Testis (tissue), 3 donors: ENCODE results near the gene SLC25A44. TPM values are rescaled to one million over a fixed set of nuclear protein-coding genes. Genes with fewer than 3 reads are reported as not detected.

ENCODE experiments used
- DNase-seq: peaks from one replicate; pipeline ENCODE4 v3.0.0-alpha.2; 2019
- H3K27ac ChIP-seq, 2 donors: fragments of 200-600 bp; sonication (generic); one replicate each; pipeline ENCODE4 v1.5.1; 2019
- H3K27me3 ChIP-seq: fragments of 200-600 bp; sonication (generic); one replicate; pipeline ENCODE4 v1.5.1; 2019
- H3K36me3 ChIP-seq: fragments of 200-600 bp; sonication (generic); one replicate; pipeline ENCODE4 v1.5.1; 2017; ENCODE audit warnings: low read depth; ENCODE audit errors: missing control alignments
- H3K4me1 ChIP-seq: fragments of 200-600 bp; sonication (generic); one replicate; pipeline ENCODE4 v1.5.1; 2019
- H3K4me3 ChIP-seq, 2 donors: fragments of 200-600 bp; sonication (generic); one replicate each; pipeline ENCODE4 v1.5.1; 2017 to 2019
- H3K9me3 ChIP-seq: fragments of 200-600 bp; sonication (generic); one replicate; pipeline ENCODE4 v1.5.1; 2017
- POLR2A ChIP-seq: fragments of 450-650 bp; IDR thresholded peaks from one replicate; pipeline ENCODE4 v1.6.1; 2017; ENCODE audit warnings: antibody characterized with exemption, mild to moderate bottlenecking, moderate library complexity
- WGBS, 2 donors: methylation state at CpG; one replicate each; pipeline ENCODE4 v1.1.5; 2018; 5-methylcytosine and 5-hydroxymethylcytosine counted together
- intact Hi-C: fragments of 100-400 bp; cut with DNase I; formaldehyde crosslinking; loops from one replicate; pipeline ENCODE4 v1.15.1; 2023; ENCODE audit warnings: low total_unique reads
- polyA plus RNA-seq: library from polyadenylated mRNA; stranded (reverse); fragments of 350-450 nt; fragmentation: Illumina TruSeq; extraction: RNeasy Lipid Tissue Mini Kit (QIAGEN cat#74804); gene quantifications from one replicate; pipeline ENCODE4 v1.2.3, GENCODE V29; 2014; ENCODE audit warnings: low read depth, low replicate concordance; ENCODE audit not compliant: insufficient read depth
- total RNA-seq, 2 donors: library from RNA; depleted of rRNA; stranded (reverse); fragments of >200 nt; gene quantifications; one replicate each; pipeline ENCODE4 v1.2.3, GENCODE V29; 2016
- TF ChIP-seq, protein P1 (sequence below), 3 experiments: fragments of 450-650 bp in 2 of 3; fragments of 200-600 bp in 1 of 3; sonication (generic) in 1 of 3; IDR thresholded peaks; one replicate each; pipeline ENCODE4 v1.5.1; 2016 to 2019; ENCODE audit warnings: antibody characterized with exemption in 3 of 3, mild to moderate bottlenecking in 2 of 3, moderate library complexity in 1 of 3

Gene SLC25A44
- total and polyA plus RNA-seq, 3 donors from 2014 or later: 32.4 to 34.2 (median 32.8) TPM

DNA sequence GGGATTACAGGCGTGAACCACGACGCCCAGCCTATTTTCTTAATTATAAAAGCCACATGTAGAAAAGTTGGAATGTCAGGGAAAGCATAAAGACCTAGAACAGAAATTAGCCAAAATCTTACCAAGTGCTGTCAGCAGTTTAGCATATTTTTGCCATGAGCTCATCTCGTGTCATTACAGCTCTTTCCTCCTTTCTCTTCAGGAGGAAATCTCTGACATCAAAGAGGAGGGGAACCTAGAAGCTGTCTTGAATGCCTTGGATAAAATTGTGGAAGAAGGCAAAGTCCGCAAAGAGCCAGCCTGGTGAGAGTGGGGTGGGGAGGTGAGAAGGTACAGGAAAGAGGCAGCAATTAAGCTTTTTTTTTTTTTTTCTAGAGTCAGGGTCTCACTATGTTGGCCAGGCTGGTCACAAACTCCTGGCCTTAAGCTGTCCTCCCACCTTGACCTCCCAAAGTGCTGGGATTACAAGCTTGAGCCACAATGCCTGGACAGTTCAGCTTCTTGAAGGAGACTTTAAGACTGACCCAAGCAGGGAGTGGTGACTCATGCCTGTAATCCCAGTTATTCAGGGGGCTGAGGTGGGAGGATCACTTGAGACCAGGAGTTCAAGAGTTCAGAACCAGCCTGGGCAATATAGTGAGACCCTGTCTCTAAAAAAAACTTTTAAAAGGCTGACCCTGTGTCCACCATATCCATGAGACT, 39.7 kb downstream of the SLC25A44 start:
- H3K36me3 ChIP-seq: no peaks in the 10 kb centered on the region
- no peaks in the 10 kb centered on the region for H3K27me3 ChIP-seq
- no peak for DNase-seq
- TF ChIP-seq, protein P1, sequence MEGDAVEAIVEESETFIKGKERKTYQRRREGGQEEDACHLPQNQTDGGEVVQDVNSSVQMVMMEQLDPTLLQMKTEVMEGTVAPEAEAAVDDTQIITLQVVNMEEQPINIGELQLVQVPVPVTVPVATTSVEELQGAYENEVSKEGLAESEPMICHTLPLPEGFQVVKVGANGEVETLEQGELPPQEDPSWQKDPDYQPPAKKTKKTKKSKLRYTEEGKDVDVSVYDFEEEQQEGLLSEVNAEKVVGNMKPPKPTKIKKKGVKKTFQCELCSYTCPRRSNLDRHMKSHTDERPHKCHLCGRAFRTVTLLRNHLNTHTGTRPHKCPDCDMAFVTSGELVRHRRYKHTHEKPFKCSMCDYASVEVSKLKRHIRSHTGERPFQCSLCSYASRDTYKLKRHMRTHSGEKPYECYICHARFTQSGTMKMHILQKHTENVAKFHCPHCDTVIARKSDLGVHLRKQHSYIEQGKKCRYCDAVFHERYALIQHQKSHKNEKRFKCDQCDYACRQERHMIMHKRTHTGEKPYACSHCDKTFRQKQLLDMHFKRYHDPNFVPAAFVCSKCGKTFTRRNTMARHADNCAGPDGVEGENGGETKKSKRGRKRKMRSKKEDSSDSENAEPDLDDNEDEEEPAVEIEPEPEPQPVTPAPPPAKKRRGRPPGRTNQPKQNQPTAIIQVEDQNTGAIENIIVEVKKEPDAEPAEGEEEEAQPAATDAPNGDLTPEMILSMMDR (IDR thresholded peaks at IDR 0.05): no peak
- TF ChIP-seq POLR2A: no peak
- intact Hi-C loops: no loop called here
- H3K4me1 ChIP-seq: no peaks in the 10 kb centered on the region
- no peaks in the 10 kb centered on the region for H3K9me3 ChIP-seq
- 90 to 91% methylated on average over 5 of the region's 5 CpGs for whole genome bisulfite sequencing, 2 donors
- H3K4me3 ChIP-seq: no peak overlapping the region
- no peak overlapping the region for H3K27ac ChIP-seq

DNA sequence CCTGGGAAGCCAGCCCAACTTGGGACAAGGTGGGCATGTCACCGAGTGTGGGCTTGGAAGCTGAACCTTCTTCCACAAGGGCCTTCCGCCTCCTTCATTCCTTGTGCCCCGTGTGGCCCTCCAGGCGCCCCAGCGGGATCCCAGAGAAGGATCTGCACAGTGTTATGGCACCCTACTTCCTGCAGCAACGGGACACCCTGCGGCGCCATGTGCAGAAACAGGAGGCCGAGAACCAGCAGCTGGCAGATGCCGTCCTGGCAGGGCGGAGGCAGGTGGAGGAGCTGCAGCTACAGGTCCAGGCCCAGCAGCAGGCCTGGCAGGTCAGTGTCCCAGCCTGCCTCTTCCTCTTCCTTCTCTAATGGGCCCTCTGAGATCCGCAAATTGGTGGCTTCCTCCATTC, 42.3 kb downstream of the SLC25A44 start:
- 93% methylated on average over 6 to 12 of the region's 12 CpGs for WGBS, 2 donors

DNA sequence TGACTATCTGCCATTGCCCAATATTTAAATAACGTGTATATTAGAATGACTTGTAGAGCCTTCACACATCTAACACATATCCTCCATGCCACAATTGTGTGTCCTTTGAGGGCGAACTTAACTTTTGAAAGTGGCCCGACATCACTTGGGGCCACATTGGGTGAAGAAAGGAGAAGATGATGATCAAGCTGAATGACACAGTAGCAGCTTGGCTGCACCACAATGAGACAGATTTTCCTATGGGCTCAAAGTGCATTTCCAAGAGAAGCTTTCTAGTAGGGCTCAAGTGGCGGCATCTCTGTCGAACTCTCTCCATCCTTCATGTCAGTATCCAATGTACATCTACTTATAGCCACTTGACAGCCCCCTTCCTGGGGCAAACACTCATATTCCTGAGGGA, 44.3 kb downstream of the SLC25A44 start:
- Histone ChIP-seq H3K4me3 (no peak overlapping the region), H3K4me1 (no peaks in the 10 kb centered on the region), H3K27ac (no peak overlapping the region), H3K27me3 (no peaks in the 10 kb centered on the region), H3K9me3 (no peaks in the 10 kb centered on the region), H3K36me3 (no peaks in the 10 kb centered on the region)
- TF ChIP-seq, protein P1 (IDR thresholded peaks at IDR 0.05): no peak
- no peak for TF ChIP-seq POLR2A
- DNase-seq: no peak
- 93 to 98% methylated on average over 5 of the region's 5 CpGs for WGBS, 2 donors
- intact Hi-C loops: no loop called here

More for the DNA sequence above, 42.3 kb downstream of the SLC25A44 start:
- no peak overlapping the region for H3K27ac ChIP-seq
- DNase-seq: no peak
- no peak for TF ChIP-seq POLR2A
- TF ChIP-seq, protein P1 (IDR thresholded peaks at IDR 0.05): no peak
- H3K36me3 ChIP-seq: no peaks in the 10 kb centered on the region
- intact Hi-C loops: no loop called here
- no peaks in the 10 kb centered on the region for H3K9me3 ChIP-seq
- no peak overlapping the region for H3K4me3 ChIP-seq
- no peaks in the 10 kb centered on the region for H3K27me3 ChIP-seq
- H3K4me1 ChIP-seq: no peaks in the 10 kb centered on the region

DNA sequence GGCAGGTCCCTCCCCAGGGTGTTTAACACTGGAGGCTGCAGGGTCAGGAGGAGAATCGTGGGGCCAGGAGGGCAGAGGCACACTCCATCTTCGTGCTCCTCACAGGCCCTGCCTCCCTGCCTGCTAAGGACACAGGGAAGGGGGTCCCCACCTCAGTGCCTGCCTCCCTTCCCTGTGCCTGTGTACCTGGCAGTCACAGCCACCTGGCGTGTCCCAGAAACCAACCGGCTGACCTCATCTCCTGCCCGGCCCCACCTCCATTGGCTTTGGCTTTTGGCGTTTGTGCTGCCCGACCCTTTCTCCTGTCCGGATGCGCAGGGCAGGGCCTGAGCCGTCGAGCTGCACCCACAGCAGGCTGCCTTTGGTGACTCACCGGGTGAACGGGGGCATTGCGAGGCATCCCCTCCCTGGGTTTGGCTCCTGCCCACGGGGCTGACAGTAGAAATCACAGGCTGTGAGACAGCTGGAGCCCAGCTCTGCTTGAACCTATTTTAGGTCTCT, 47.5 kb downstream of the SLC25A44 start:
- no peak overlapping the region for H3K4me3 ChIP-seq
- no peak overlapping the region for H3K27ac ChIP-seq
- TF ChIP-seq POLR2A: no peak
- TF ChIP-seq, protein P1 (IDR thresholded peaks at IDR 0.05): no peak
- H3K4me1 ChIP-seq: peaks cover 9% of the 10 kb centered on the region
- no peak for DNase-seq
- H3K27me3 ChIP-seq: no peaks in the 10 kb centered on the region
- intact Hi-C loops: no loop called here
- WGBS, 2 donors: 80 to 82% methylated on average over 1 to 15 of the region's 15 CpGs
- no peaks in the 10 kb centered on the region for H3K36me3 ChIP-seq
- no peaks in the 10 kb centered on the region for H3K9me3 ChIP-seq

DNA sequence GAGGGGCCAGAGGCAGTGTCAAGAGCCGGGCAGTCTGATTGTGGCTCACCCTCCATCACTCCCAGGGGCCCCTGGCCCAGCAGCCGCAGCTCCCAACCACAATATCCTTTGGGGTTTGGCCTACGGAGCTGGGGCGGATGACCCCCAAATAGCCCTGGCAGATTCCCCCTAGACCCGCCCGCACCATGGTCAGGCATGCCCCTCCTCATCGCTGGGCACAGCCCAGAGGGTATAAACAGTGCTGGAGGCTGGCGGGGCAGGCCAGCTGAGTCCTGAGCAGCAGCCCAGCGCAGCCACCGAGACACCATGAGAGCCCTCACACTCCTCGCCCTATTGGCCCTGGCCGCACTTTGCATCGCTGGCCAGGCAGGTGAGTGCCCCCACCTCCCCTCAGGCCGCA, 48.0 kb downstream of the SLC25A44 start, which contains the start of gene BGLAP:
Gene BGLAP, plus strand, starts transcription at position 259 of the 400 bp plus-strand sequence. Its CDS starts 48 bp downstream, at position 307.
- WGBS, 2 donors: 88 to 94% methylated on average over 2 to 14 of the region's 14 CpGs
- Histone ChIP-seq H3K36me3 (no peaks in the 10 kb centered on the region), H3K27me3 (no peaks in the 10 kb centered on the region), H3K4me1 (peaks cover 11% of the 10 kb centered on the region), H3K27ac (no peak within 1 kb of the TSS), H3K4me3 (no peak within 1 kb of the TSS), H3K9me3 (no peaks in the 10 kb centered on the region)
- DNase-seq: no peak
- intact Hi-C loops: no loop called here
- no peak for TF ChIP-seq POLR2A
- TF ChIP-seq, protein P1 (IDR thresholded peaks at IDR 0.05): no peak
